IPS DF 19.7 (cell line): ENCODE measurements around the gene FOXP1.

ENCODE experiments used
- DNase-seq: peaks from one replicate; pipeline ENCODE4 v3.0.0-alpha.2; 2013; ENCODE audit warnings: low read depth, low spot score

The FOXP1 gene

GRCh38 chr3:71109977-71110285 is 473.6 kb downstream of the FOXP1 start:
- DNase-seq, result no peak

- DNase-seq, result no peak
Measured at GRCh38 chr3:71109241-71109976, 474.1 kb downstream of the FOXP1 start.

- no peak for DNase-seq
Measured at GRCh38 chr3:71107926-71108325, 475.6 kb downstream of the FOXP1 start.

GRCh38 chr3:71104976-71105375 is 478.6 kb downstream of the FOXP1 start:
- DNase-seq, result no peak

GRCh38 chr3:71104556-71104955 is 479.0 kb downstream of the FOXP1 start:
- no peak for DNase-seq

- no peak for DNase-seq
Measured at GRCh38 chr3:71104121-71104541, 479.4 kb downstream of the FOXP1 start.

GRCh38 chr3:71103430-71103921 is 480.1 kb downstream of the FOXP1 start:
- DNase-seq, result no peak

GRCh38 chr3:71102111-71102983 is 481.2 kb downstream of the FOXP1 start:
- DNase-seq, result no peak

- no peak for DNase-seq
Measured at GRCh38 chr3:71101626-71102025, 481.9 kb downstream of the FOXP1 start.

GRCh38 chr3:71101014-71101413 is 482.5 kb downstream of the FOXP1 start:
- DNase-seq, result no peak

GRCh38 chr3:71099997-71100719 is 483.4 kb downstream of the FOXP1 start:
- DNase-seq, result no peak

GRCh38 chr3:71097557-71097956 is 486.0 kb downstream of the FOXP1 start:
- no peak for DNase-seq

GRCh38 chr3:71095511-71096291 is 487.8 kb downstream of the FOXP1 start:
- DNase-seq, result no peak

GRCh38 chr3:71094658-71095209 is 488.8 kb downstream of the FOXP1 start:
- DNase-seq, result no peak

GRCh38 chr3:71092665-71093064 is 490.9 kb downstream of the FOXP1 start:
- no peak for DNase-seq

- no peak for DNase-seq
Measured at GRCh38 chr3:71090207-71090606, 493.3 kb downstream of the FOXP1 start.

- DNase-seq, result no peak
Measured at GRCh38 chr3:71089271-71089847, 494.2 kb downstream of the FOXP1 start.

- DNase-seq, result no peak
Measured at GRCh38 chr3:71088742-71089141, 494.8 kb downstream of the FOXP1 start.

GRCh38 chr3:71088019-71088708 is 495.4 kb downstream of the FOXP1 start:
- DNase-seq, result no peak
